Cortex of kidney (tissue), 1 donor: ENCODE results near the gene MED26.
"Not testable (repeated sequence)": the region's sequence is repeated elsewhere in the genome, so short reads cannot be mapped to it uniquely, and the experiment has no call there.

Source experiments
- DNase-seq: peaks from one replicate; lab custom pipeline; 2025; lab: John Stamatoyannopoulos, UW

The MED26 gene

DNA sequence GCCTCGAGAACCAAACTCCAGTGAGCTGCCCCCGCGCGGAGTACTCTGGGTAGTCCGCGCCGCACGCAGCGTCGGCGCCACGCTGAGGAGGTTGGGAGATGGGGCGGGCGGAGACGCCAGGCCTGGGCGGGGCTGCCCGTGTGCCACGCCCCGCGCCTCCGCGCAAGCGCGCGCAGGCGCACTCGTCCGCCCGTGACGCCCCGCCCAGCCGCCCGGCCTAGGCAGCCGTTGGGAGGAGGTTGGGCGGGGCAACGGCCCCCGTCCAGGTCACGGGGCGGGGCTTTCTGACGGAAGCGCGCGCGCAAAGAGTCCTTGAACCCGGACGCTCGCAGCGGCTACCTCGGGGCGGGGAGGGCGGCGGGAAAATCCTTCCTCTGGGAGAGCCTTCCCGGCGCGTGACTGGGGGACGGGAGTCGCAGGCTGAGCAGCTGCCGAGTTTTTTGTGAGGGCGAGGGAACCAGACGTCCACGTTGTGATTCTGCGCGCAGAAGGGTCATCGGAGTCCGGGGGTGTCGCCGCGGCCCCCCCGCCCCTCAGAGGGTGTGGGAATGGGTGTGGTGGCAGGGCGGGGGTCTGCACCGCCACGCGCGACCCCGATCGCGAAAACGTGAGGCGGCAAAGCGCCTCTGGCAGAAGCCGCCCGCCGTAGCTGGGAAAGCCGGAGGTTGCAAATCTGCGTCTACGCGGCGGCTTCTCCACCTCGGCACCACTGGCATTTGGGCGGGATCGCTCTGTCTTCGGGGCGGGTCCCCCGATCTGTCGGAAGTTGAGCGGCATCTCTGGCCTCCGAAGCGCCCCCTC lies at the start of gene MED26:
MED26 (minus strand) TSS at position 22 of the 801 bp plus-strand sequence. CDS start 261 bp downstream, outside the sequence.
- DNase-seq: peak; percentile 77

DNA sequence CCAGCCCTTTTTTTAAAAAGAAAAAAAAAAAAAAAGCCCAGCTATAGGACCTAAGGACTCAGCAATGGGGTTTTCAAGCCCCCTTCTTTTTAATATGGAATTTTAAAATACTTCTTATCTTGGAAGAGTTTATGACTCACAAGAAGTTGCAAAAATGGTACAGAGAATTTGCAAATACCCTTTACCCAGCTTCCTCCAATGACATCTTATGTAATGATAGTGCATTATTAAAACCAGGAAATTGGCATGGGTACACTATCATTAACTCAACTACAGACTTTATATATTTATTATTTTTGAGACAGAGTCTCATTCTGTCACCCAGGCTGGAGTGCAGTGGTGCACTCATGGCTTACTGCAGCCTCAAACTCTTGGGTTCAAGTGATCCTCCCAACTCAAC lies 49.1 kb upstream of the MED26 start:
- DNase-seq: no peak

- DNase-seq: no peak
Observed at GRCh38 chr19:16676101-16676798, 48.2 kb upstream of the MED26 start.

DNA sequence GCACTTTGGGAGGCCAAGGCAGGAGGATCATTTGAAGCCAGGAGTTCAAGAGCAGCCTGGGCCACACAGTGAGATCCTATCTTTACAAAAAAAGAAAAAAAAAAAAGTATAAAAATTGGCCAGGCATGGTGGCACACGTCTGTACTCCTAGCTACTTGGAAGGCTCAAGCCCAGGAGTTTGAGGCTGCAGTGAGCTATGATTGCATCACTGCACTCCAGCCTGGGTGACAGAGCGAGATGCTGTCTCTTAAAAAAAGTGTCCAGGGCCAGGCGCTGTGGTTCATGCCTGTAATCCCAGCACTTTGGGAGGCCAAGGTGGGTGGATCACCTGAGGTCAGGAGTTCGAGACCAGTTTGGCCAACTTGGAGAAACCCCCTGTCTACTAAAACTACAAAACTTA lies 45.8 kb upstream of the MED26 start:
- not testable (repeated sequence) for DNase-seq

- DNase-seq: no peak
Observed at GRCh38 chr19:16673231-16673630, 45.2 kb upstream of the MED26 start.

GRCh38 chr19:16671652-16672274 lies 43.8 kb upstream of the MED26 start:
- no peak for DNase-seq

GRCh38 chr19:16670291-16670690 lies 42.3 kb upstream of the MED26 start:
- DNase-seq: no peak

- DNase-seq: not testable (repeated sequence)
Observed at GRCh38 chr19:16668702-16669101, 40.7 kb upstream of the MED26 start.

- no peak for DNase-seq
Observed at GRCh38 chr19:16668176-16668575, 40.2 kb upstream of the MED26 start.

- DNase-seq: no peak
Observed at GRCh38 chr19:16661480-16662034, 33.6 kb upstream of the MED26 start.

- DNase-seq: no peak
Observed at GRCh38 chr19:16660763-16661479, 32.9 kb upstream of the MED26 start, which contains the start of gene TMEM38A. Gene TMEM38A, plus strand, starts transcription at chr19:16661139. Its CDS starts 79 bp downstream, at chr19:16661218.

DNA sequence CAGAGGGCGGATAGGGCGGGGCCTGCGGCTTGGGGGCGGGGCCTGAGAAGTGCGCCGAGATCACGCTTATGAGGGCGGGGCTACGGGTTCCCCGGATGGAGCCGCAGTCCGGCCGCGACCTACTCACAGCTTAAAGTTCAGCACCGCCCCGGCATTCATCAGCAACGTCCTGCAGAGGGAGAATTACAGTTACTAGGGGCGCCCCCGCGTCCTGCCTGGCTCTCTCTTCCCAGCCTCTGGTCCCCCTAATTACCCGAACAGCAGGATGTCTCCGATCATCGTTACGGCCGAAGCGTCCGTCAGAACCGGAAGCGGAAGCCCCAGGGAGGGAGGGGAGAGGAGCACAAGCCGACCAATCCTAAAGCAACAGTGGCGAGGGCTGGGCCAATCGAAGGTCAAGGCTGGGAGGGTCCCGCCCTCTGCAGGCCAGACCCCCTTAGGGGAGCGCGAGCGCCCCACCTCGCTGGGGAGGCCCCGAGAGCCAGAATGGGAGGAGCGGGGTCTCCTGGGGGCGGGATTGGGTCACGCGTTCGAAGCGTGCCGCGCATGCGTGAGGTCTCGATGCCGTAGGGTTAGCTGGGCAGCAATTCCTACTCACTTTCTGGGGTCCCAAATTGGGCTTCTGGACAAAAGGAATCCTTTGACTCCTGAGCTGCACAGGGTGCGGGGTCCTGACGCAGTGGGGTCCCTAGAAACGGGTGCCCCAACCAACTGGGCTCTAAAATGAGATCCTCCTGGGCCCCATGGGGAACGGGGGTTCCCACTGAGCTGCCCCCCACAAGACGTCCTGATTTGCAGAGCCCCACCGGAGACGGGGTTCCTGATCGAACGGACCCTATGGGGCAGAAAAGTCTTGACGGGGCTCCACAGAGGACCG lies 32.1 kb upstream of the MED26 start, which contains the start of gene SMIM7:
SMIM7 (minus strand) TSS at position 313 of the 877 bp plus-strand sequence; CDS start at position 279, 34 bp downstream.
- peak; percentile 84 for DNase-seq

GRCh38 chr19:16659464-16659831 lies 31.4 kb upstream of the MED26 start:
- DNase-seq: no peak

DNA sequence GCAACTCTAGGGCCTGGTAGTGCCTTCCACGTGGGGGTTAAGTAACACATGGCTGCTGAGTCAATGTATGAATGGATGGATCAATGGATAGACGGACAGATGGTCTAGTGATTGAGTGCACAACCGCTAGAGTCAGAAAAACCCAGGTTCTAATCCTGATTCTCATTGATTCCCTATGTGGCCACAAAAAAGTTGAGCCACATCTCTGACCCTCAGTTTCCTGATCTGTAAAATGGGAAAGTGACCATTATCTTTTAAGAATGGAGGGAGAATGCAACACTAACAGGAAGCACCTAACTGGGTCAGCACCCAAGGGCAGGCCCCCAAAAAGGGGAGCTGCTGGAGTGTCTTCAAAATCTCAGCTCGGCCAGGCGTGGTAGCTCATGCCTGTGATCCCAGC lies 29.4 kb upstream of the MED26 start:
- DNase-seq: no peak

GRCh38 chr19:16655727-16656126 lies 27.7 kb upstream of the MED26 start:
- no peak for DNase-seq

DNA sequence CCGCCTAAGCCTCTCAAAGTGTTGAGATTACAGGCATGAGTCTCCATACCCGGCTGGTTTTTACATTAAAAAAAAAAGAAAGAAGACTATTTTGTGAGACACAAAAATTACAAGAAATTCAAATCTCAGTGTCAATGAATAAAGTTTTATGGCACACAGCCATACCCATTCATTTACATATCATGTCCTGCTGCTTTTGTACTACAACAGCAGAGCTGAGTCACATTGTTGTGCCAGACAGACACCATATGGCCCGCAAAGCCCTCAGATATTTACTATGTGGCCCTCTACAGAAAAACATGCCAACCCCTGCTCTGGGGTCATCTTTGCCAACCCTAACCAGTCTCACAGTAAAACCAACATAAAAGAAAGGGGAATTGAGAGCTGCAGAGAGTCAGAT lies 26.6 kb upstream of the MED26 start:
- no peak for DNase-seq

- no peak for DNase-seq
Observed at GRCh38 chr19:16654140-16654539, 26.1 kb upstream of the MED26 start.

DNA sequence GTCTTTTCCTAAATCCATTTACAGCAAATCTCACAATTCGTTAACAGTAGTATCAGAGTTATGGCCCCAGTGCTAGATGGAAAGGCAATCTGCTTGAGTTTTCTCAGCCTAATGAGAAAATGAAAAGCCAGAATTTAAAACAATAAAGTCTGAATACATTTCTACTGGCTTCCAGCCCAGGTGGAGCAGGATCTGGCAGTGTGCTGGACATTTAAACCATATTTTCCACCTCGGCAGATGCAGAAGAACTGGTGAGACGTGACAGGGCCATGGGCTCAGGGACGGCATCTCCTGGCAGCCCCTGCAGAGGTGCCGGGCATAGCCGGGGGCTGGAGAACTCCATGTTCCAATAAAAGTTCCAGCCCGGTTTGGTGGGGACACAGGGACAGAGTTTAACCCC lies 24.9 kb upstream of the MED26 start:
- no peak for DNase-seq

- not testable (repeated sequence) for DNase-seq
Observed at GRCh38 chr19:16651421-16652188, 23.6 kb upstream of the MED26 start.

- no peak for DNase-seq
Observed at GRCh38 chr19:16650821-16651220, 22.8 kb upstream of the MED26 start.
